ENCODE data around the gene HLX.

The HLX gene

DNA sequence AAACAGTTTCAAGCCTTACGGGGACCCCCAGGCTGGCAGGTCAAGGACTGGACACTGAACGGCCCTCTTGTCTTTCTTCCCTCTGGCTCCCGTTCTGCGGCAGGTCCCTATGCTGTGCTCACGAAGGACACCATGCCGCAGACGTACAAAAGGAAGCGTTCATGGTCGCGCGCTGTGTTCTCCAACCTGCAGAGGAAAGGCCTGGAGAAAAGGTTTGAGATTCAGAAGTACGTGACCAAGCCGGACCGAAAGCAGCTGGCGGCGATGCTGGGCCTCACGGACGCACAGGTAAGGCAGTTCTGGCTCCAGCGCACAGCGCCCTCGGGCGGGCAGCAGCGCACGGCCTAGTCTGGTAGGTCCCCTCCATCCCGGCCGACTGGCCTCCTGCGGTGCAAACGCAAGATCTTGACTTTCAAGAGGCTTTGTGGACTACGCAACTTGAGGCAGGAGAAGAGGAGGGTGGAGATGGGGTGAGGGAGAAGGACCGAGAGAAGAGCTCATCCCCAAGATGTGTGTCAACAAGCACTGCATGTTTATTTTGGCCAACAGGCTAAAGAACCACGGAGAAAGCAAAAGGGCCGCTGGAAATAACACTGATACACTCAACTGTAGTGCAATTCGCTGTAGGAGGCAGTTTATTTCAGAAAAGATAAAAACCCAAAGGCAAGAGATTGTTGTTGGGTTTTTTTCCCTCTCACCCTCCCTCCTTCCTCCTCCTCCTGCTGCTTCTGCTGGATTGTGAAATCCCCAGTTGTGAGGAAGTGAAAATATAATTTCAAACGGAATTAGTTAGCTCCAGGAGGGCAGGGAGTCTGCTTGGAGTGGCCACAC is 3.0 kb downstream of the HLX start:
- DNase-seq (ENCODE audit: low read depth in 2 of 2) = no peak

DNA sequence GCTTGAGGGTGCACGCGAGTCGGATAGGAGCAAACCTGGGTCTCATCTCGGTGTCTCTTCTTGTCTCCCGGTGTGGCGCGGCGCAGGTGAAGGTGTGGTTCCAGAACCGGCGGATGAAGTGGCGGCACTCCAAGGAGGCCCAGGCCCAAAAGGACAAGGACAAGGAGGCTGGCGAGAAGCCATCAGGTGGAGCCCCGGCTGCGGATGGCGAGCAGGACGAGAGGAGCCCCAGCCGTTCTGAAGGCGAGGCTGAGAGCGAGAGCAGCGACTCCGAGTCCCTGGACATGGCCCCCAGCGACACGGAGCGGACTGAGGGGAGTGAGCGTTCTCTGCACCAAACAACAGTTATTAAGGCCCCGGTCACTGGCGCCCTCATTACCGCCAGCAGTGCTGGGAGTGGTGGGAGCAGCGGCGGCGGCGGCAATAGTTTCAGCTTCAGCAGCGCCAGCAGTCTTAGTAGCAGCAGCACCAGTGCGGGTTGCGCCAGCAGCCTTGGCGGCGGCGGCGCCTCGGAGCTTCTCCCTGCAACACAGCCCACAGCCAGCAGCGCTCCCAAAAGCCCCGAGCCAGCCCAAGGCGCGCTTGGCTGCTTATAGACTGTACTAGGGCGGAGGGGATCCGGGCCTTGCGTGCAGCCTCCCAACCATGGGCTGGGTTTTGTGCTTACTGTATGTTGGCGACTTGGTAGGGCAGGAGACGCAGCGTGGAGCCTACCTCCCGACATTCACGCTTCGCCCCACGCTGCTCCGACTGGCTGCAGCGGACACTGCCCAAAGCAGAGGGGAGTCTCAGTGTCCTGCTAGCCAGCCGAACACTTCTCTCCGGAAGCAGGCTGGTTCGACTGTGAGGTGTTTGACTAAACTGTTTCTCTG is 5.1 kb downstream of the HLX start:
- no peak for DNase-seq (ENCODE audit: low read depth in 2 of 2)

DNA sequence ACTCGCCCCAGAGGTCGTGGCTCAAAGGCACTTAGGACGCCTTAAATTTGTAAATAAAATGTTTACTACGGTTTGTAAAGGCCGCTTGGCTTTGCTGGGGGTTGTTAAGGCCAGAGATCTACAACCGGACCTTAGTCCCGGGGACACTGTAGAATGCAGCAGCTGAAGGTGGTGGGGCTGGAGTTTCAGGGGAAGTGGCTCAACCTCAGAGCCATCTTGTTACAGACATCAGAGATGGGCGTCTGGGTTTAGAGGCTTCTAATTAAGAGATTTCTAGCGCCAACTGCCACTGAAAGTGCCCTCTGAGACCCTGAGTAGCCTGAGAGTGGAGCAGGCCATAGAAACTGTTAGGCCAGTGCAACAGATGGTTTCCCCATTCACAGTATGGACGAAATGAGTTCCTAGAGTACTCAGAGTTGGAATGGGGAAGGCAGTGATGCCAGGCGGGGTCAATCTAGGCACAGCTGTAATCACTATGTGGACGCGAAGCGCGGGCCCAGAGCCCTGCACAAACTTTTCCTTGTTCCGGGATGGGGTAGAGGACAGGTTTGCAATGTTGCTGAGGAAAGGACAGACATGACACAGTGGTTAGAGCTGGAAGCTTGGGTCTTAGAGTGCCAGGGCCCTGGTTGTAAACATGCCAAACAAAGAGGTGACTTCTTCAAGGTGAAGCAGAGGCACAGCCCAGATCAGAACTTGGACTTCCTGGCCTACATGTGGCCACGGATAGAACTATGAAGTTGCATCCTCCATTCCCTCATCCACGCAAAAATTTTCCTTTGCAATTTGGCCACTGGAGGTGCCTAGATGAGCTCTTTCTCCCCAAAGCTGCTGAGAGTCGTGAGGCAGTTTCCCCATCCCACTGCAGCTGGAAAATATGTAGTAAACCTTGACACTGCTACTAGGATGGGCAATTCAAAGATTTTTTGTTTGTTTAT is 6.0 kb downstream of the HLX start:
- no peak for DNase-seq (ENCODE audit: low read depth in 2 of 2)

DNA sequence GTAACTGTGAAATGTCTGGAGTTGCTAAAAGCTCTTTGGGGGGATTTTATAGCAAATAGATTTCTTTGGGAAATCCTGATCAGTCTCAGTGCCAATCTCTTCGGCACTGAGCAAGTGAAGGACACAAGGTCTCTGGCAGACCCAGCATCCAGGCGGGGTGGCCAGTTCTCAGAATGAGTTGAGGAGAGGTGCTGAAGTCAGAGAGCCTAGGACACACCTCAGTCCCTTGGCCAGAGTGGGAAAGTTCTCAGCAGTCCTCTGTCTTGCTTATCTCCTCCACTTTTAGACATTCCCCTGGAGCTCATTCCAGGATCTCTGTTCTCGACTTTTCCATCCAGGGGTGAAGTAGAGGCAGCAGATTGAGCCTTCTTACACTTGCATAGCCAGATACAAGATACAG is 6.7 kb downstream of the HLX start:
- no peak for DNase-seq (ENCODE audit: low read depth in 2 of 2)

DNA sequence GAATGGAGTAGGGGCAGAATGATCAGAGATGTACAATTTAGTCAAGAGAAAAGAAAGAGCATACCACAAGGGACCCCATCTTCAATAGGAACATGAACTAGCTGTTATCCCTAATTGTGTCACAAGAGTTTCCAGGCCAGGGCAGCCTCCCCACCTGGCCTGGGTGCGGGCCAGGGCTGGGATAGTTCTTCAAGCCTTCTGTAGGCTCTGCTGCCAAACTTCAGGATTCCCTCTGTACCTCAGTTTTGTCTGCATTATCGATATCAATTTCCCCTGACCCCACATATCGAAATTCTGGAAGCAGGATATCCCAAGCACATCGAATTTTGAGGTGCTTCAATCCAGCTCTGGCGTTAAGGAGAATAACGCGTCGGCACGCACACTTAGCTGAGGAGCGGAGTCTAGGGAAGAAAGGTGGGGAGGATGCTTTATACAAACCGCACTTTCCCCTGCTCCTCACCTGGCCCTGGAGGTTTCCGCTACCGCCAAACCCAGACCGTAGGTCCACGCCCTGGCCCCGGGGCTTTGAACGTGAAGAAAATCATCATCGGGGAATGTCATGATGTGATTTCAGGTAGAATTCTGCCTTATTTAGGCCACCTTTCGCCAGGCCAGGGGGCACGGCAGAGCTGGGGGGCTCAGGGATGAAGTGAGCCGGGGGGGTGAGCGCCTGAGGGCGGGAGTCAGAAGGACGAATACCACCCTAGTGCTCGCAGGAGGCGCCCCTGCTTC is 7.4 kb downstream of the HLX start:
- no peak for DNase-seq (ENCODE audit: low read depth in 2 of 2)

DNA sequence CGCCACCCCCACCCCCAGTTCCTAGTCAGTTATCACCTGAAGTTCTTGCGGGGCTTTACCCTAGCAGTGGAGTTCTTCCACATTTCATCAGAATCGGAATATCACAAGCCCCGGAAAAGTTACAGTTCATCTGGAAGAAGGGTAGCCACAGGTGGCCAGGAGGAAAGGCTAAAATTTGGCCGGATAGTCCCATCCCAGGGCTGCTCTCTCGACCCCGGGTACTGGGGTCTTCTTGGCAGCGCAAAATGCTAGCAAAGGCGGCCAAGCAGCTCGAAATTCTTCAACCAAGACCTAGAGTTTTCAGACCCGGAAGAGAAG is 7.9 kb downstream of the HLX start:
- no peak for DNase-seq (ENCODE audit: low read depth in 2 of 2)

DNA sequence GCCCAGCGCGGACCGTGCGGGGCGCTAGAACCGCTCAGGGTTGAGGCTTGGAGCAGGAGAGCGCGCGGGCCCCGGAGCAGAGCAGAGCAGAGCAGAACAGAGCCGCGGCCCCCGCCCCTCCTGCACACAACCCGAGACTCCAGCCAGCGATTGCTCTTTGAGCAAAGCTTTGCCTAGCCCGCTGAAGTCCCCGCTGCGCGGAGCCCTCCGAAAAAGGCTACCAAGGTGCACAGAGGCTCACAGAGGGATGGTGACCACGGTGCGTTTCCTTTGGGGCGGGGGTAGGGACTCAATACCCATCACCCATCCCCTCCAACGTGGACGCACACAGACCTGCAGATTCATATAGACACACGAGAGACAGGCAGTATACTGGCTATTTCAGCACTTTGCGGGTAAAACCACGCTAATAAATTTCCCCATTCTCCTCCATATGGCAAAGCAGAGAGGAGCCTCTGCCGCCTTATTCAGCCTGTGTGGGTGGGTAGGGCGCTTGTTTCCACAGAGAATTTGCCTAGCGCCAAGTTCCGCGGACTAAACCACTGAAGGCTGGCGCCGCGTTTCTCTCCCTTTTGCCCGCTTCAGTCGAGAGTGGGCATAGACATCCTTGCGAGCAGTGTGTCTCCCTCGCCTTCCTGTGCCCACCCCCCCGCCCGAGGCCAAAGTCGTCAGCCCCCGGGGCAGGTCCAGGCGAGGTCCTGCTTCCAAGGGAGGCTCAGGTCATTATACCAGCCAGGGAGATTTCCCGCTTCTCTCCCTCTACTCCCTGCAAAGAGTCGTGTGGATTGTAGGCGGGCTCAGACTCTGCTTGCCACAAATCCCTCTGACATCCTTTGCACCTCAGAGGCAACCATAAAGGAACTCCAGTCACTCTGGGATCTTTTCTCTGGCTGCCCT is 8.5 kb downstream of the HLX start:
- no peak for DNase-seq (ENCODE audit: low read depth in 2 of 2)

DNA sequence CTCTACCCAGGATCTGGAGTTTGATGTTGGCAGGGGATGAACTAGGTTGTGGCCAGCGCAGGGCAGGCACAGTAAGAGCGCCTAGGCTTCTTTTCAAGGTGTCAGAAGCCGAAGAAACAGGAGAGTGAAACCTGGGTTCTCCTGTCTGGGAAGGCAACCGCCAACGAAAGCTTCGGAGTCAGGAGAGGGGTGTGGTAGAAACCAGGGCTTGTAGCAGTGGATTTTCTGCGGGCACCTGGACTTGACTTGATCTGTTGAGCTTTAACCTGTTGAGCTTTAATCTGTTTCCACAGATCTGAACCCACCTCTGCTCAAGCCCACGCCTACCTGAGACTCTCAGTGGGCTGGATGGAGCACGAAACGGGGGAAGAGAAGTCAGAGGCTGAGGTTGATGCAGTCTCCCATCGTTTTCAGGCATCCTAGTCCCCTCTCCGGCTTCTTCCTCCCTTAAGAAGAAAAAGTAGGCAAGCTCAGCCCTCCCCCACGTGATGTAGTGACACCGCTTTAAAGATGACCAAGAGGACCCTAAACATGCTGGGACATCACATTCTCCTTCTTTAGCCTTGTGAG is 9.3 kb downstream of the HLX start:
- DNase-seq (ENCODE audit: low read depth in 2 of 2) = no peak

DNA sequence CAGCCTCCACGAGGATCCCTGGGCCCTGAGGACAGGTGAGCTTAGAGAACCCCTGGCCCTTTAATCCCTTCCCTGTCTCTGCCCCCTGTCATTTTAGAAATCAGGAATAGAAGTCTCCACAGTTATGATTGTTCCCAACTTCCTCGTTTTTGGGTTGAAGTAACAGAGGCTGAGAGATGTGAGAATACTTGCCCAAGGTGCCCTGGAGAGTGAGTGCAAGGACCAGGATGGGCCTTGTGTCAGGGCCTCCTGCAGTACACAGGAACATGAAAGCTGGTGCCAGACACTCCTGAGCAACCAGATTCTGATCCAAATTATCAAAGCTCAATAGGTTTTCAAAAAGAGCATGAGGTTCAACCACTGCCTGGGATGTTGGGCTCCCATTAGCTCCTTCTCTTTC is 10.1 kb downstream of the HLX start:
- no peak for DNase-seq (ENCODE audit: low read depth in 2 of 2)

DNA sequence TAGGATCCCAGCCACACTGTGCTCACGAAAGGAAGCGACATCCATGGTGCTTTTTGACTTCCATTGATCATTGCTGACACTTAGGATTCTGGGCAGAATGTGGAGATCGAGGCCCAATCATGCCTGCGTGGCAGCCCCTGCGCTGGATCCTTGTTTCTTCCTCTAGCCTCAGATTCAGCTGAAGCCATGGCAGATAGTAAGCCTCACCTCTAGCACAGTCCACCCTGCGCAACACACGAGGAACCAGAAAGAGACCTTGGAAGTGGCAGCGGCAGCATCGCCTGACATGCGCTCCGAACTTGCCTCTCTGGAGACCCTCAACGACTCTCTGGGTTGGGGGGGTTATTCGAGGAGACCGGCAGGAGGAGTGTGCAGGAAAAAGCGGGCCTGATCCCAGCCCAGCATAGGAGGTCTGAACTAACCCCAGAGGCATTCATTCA is 10.6 kb downstream of the HLX start:
- no peak for DNase-seq (ENCODE audit: low read depth in 2 of 2)

DNA sequence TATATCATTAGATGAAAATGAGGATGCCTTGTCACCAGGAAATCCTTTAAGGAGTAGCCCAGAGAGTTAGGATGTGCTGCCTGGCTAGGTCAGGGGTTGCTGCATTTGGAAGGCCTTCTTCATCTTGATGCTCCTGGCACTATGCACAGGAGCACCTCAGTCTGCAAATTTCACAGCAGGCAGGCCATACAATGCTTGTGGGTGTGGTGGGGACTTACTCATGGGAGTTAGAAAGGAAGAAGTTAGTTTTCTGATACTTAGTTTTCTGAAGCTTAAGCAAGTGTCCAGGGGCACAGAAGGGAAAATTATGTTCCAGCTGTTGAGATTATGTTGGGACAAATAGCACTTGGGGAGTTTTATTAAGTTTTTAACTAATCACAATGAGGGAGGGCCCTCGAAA is 11.4 kb downstream of the HLX start:
- DNase-seq (ENCODE audit: low read depth in 2 of 2) = no peak

DNA sequence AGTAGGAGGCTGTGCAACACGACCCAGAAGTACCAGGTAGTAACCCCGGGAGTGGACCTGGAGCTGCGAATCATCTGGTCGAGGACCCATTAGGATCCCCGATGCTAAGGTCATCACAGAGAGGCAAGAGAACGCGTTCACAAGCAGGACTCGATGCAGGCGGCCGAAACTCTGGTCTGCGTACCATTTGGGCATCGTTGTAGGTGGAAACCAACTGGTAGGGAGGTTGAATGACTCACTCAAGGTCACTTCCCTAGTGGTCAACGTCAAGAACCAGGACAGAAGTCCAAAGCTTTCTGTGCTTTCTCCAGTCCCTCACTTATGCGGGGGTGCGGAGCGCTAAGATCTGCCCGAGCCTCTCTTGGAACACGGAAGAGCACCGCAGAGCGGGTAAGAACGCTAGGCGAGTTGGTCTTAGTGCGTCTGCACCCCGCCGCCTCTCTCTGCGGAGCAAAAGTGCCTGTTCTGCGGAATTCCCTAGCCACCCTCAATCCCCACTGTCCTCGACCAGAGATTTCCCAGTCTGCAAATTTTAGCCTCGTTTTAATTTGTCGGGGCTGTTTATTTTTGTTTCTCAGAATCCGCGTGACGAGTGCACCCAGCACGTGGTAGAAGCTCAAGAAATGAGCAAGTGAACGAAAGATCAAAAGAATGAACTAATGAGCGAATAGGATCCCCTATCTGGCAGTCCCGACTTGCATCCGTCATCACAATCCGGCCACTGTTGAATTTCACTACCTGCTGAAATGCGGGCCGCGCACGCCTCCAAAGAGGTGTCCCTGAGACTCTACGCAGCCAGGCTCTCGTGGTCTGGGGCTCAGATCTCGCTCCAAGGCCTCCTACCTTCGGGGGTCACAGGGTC is 12.2 kb downstream of the HLX start:
- DNase-seq (ENCODE audit: low read depth in 2 of 2) = no peak

DNA sequence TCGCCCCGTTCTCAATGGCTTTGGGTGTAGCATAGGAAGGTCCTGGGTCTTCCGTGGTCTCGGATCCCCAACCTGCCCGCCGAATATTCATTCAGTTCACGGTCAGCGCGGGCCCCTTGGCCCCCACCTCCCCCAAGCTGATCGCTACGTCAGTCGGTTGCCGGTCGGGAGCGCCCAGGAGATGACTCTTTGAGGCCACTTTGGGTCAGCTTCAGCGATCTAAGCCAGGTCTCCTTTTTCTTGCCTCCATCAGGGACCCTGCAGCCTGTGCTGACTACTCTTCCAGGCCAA is 12.8 kb downstream of the HLX start:
- no peak for DNase-seq (ENCODE audit: low read depth in 2 of 2)

DNA sequence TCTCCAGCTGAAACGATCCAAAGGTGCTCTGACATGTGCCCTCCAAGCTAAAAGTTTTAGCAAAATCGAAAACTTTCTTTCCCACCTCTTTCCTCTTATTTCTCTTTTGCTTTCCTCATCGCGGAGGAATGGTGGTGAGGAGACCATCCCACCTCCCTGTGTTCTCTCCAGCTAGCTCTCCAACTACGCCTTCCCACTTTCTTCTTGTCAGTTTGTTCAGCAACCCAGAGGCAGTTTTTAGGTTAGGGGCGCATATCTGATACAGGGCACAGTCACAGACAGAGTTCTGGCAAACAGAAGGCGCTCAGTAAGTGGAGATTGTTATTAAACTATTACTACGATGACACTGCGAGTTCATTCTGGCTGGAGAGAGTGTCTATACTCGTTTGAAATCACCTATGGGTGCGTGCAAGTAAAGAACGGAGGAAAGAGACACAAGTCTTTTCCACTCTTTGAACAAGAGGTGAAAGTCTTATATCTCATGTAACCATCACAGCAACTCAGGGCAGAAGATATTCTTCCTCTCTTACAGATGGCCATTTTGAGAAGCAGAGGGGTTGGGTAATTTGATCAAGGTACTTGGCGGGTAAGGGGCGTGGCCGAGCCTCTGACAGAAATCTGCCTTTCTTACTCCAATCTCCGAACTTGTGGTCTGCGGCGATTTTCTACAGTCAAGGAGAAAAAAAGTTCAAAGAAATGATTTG is 13.9 kb downstream of the HLX start:
- DNase-seq (ENCODE audit: low read depth in 2 of 2) = no peak

DNA sequence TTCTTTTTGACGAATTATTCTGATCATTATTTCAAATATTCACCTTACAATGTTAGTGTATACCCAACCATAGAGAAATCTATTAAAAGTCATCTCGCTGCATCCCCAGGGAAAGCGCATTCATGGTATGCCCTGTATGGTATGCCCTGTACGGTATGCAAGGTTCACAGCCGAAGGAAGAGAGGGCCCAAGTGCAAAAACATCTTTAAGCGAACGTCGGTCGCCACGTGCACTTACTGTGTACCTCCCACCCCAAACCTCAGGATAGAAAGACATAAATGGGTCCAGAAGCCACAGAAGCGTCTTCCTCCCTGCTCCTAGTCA is 14.4 kb downstream of the HLX start:
- no peak for DNase-seq (ENCODE audit: low read depth in 2 of 2)

DNA sequence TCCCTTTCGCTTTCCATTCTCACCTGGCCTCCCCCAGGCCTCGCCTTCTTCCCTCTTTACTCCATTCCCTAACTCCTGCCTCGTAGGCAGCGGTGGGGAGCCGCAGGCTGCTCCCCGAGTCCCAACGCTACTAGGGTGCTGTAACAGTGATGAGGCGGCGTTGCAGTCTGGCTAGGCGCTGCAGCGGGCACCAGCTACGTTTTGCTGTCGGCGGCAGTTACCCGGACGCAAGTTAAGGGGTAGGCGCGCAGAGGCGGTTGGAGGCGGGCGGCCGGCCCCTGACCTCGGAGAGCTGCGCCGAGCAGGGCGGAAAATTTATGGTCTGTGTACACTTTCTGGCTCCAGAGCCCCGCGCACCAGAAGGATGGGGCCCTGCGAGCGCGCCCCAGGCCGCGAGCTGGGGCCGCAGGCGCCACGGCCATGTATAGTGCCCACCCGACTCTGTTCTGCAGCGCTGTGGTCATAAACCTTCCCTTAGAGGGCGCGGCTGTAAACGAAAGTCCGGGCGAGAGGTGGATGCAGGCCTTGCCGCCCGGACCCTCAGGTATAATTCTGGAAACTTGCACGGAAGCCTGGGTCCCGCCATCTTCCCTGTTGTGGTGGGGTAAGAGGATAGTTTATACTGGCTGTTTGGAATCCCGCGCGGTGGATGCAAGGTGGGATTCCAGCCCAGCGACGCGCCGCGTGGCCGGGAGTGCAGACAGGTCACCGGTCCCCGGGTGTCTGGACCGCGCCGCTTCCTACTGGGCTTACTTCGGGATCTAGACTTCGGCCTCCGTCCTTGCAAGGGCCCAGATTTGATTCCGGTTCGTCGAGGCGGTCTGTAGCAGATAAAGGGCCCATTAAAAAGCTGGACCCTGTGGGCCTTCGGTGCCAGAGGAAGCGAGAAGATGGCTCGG is 15.0 kb downstream of the HLX start:
- DNase-seq (ENCODE audit: low read depth in 2 of 2) = no peak

DNA sequence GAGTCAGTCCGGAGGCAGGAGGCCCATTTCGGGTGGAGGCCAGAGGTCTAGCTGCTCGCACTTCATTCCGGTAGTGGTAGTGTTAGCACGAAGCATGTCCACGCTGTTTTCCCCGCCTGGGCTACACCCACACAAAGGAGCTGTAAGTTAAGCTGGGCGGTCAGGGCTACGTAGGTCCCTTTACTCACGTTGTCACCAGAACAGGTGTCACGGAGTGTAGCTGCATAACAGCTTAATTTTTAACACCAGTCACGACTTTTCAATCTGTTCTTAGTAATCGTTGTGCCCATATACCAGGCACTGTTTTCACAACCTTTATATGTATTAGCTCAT is 15.6 kb downstream of the HLX start:
- DNase-seq (ENCODE audit: low read depth in 2 of 2) = no peak

DNA sequence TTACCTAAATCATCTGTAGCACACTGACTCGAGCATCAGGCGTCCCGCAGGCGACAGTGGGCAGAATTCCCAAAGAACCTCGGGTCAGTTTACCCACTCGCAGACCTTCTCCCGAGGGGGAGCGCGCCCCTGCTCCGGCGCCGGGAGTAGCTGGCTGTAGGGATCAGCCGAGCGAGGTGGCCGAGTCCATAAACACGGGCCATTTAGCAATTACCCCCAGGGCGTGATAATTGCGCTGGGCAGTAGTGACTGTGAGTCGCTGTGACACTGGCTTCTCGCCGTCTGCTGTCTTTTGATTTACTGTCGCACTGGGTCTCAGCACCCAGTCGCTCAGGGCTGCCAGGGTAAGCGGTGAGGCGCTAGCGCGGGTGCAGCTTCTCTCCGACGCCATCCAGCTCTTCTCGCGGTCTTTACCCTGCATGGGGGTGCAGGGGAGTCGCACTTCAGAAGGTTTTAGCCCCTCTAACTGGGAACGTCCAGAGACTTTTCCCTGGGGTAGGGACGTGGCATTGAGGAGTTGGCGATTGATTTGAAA is 16.2 kb downstream of the HLX start:
- no peak for DNase-seq (ENCODE audit: low read depth in 2 of 2)
